ENCODE measurements around the gene BBS9.

BBS9 gene

DNA sequence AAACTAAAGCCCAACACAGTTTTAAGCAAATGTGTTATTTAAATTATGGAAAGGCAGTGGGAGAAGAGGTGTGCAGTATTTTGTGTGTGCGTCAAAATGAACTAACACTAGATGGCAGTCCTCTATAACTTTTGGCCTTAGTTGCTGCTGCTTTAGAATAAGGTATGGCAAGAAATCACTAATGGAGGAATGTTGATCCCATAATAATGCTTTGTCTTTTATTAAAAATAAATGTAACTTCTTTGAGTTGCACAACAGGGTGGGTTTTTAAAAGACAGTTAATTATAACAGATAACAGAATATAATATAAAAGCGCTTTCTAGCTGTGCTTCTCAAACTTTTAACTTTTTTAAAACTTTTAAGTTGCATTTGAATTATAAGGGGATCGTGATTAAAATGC, 56.4 kb downstream of the BBS9 start:
- Histone ChIP-seq H3K36me3 (ENCODE audit: control insufficient read depth, insufficient read depth, low read length) (no peaks in the 10 kb centered on the region), H3K4me3 (ENCODE audit: low read length) (no peak overlapping the region), H3K9ac (ENCODE audit: low read length) (no peak overlapping the region), H3K27me3 (ENCODE audit: control insufficient read depth, insufficient read depth, low read length) (no peaks in the 10 kb centered on the region), H3K9me3 (ENCODE audit: control insufficient read depth, low read length) (no peaks in the 10 kb centered on the region), H3K4me1 (ENCODE audit: control insufficient read depth, insufficient read depth, low read length) (no peaks in the 10 kb centered on the region)

- H3K9me3 ChIP-seq (ENCODE audit: control insufficient read depth, low read length), result no peaks in the 10 kb centered on the region
- no peak overlapping the region for H3K9ac ChIP-seq (ENCODE audit: low read length)
- no peaks in the 10 kb centered on the region for H3K4me1 ChIP-seq (ENCODE audit: control insufficient read depth, insufficient read depth, low read length)
- no peak overlapping the region for H3K4me3 ChIP-seq (ENCODE audit: low read length)
- H3K27me3 ChIP-seq (ENCODE audit: control insufficient read depth, insufficient read depth, low read length), result no peaks in the 10 kb centered on the region
- H3K36me3 ChIP-seq (ENCODE audit: control insufficient read depth, insufficient read depth, low read length), result no peaks in the 10 kb centered on the region
These were observed 56.8 kb downstream of the BBS9 start for GRCh38 chr7:33186192-33186591.

GRCh38 chr7:33190688-33191304, 61.4 kb downstream of the BBS9 start:
- H3K9ac ChIP-seq (ENCODE audit: low read length), result no peak overlapping the region
- no peaks in the 10 kb centered on the region for H3K36me3 ChIP-seq (ENCODE audit: control insufficient read depth, insufficient read depth, low read length)
- H3K27me3 ChIP-seq (ENCODE audit: control insufficient read depth, insufficient read depth, low read length), result no peaks in the 10 kb centered on the region
- H3K4me3 ChIP-seq (ENCODE audit: low read length), result no peak overlapping the region
- H3K4me1 ChIP-seq (ENCODE audit: control insufficient read depth, insufficient read depth, low read length), result no peaks in the 10 kb centered on the region
- no peaks in the 10 kb centered on the region for H3K9me3 ChIP-seq (ENCODE audit: control insufficient read depth, low read length)

DNA sequence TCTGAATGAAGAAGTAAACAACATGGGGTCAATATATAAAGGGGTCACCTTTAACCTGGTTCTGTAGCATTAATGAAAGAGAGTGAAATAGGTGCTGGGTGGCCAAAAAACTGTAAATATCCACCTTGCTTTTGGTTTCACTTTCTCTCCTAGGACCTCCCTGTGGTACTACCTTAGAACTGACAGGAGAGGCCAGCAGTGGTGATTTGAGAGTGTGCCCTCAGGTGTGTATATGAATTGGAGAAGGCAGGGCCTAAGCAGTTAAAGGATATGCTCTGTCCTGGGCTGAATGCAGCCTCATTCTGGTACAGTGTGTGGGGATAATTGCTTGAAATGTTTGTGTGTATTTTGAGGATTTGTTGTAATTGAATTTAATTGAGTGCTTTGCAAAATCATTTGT, 62.0 kb downstream of the BBS9 start:
- H3K36me3 ChIP-seq (ENCODE audit: control insufficient read depth, insufficient read depth, low read length), result no peaks in the 10 kb centered on the region
- H3K27me3 ChIP-seq (ENCODE audit: control insufficient read depth, insufficient read depth, low read length), result no peaks in the 10 kb centered on the region
- H3K9me3 ChIP-seq (ENCODE audit: control insufficient read depth, low read length), result no peaks in the 10 kb centered on the region
- H3K4me3 ChIP-seq (ENCODE audit: low read length), result no peak overlapping the region
- no peak overlapping the region for H3K9ac ChIP-seq (ENCODE audit: low read length)
- H3K4me1 ChIP-seq (ENCODE audit: control insufficient read depth, insufficient read depth, low read length), result no peaks in the 10 kb centered on the region

GRCh38 chr7:33192695-33193291, 63.4 kb downstream of the BBS9 start:
- Histone ChIP-seq H3K9me3 (ENCODE audit: control insufficient read depth, low read length) (no peaks in the 10 kb centered on the region), H3K9ac (ENCODE audit: low read length) (no peak overlapping the region), H3K27me3 (ENCODE audit: control insufficient read depth, insufficient read depth, low read length) (no peaks in the 10 kb centered on the region), H3K4me3 (ENCODE audit: low read length) (no peak overlapping the region), H3K36me3 (ENCODE audit: control insufficient read depth, insufficient read depth, low read length) (no peaks in the 10 kb centered on the region), H3K4me1 (ENCODE audit: control insufficient read depth, insufficient read depth, low read length) (no peaks in the 10 kb centered on the region)

DNA sequence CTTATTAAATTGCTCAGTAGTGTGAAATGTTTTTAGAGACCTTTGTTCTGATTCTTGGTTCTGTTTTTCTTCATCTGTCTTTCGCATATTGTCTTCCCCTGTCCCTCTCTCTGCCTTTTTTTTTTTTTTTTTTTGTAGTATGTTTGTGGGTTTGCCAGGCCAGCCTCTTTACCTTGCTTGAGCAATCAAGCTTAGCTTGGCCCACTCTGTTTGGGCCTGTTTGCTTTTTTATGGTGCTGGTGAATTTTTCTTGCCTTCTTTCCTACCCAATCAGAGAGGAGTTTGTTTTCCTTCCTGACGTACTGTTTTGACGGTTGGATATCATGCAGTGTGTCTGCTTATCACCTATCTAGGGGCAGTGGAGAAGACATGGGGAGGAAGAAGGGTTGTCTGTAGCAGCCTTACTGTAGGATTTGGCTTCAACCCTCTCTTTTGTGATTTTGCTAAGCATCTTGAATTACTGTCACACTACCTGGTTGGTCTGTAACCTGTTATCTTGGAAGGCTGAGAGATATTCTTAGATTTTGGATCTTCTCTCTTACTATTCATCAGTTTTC, 64.0 kb downstream of the BBS9 start:
- H3K27me3 ChIP-seq (ENCODE audit: control insufficient read depth, insufficient read depth, low read length), result no peaks in the 10 kb centered on the region
- H3K4me3 ChIP-seq (ENCODE audit: low read length), result no peak overlapping the region
- H3K4me1 ChIP-seq (ENCODE audit: control insufficient read depth, insufficient read depth, low read length), result no peaks in the 10 kb centered on the region
- no peaks in the 10 kb centered on the region for H3K36me3 ChIP-seq (ENCODE audit: control insufficient read depth, insufficient read depth, low read length)
- H3K9me3 ChIP-seq (ENCODE audit: control insufficient read depth, low read length), result no peaks in the 10 kb centered on the region
- H3K9ac ChIP-seq (ENCODE audit: low read length), result no peak overlapping the region

DNA sequence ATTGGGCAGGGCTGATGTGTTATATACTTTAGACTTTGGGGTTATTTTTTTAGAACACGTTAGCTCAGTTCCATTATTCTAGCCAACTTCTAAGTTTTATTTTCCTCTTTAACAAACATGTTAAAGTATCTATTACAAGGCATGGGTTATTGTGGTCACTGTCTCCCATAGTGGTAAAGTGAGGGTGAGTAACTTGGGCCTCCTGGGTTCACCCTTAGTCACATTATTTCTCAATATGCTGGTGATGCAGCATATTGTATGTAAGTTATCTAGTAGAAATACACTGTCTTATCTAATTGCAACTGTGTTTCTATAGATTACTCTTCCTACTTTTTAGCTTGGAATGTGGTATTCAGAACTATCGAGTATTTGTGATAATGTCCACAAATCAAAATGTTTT, 65.9 kb downstream of the BBS9 start:
- Histone ChIP-seq H3K9me3 (ENCODE audit: control insufficient read depth, low read length) (no peaks in the 10 kb centered on the region), H3K36me3 (ENCODE audit: control insufficient read depth, insufficient read depth, low read length) (no peaks in the 10 kb centered on the region)

DNA sequence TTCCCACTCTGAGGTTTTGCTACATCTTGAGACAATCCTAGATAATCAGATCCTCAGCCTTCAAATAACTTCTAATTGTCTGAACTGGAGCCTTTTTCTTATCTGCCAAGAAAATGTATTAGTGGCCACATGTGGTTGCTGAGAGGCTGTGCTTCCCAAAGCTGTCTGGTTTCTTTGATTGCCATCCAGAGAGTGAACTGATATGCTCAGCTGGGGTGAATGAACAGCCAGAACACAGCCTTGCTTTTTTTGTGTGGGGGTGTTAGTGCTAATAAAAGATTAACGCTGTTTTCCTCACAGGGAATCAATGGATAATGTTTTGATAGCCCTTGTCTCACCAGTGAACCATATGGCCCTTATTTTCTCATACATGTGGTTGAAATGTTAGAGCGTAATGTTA, 66.9 kb downstream of the BBS9 start:
- no peak overlapping the region for H3K9ac ChIP-seq (ENCODE audit: low read length)

More for the DNA sequence above, 65.9 kb downstream of the BBS9 start:
- Histone ChIP-seq H3K27me3 (ENCODE audit: control insufficient read depth, insufficient read depth, low read length) (no peaks in the 10 kb centered on the region), H3K4me3 (ENCODE audit: low read length) (no peak overlapping the region), H3K4me1 (ENCODE audit: control insufficient read depth, insufficient read depth, low read length) (no peaks in the 10 kb centered on the region), H3K9ac (ENCODE audit: low read length) (no peak overlapping the region)

DNA sequence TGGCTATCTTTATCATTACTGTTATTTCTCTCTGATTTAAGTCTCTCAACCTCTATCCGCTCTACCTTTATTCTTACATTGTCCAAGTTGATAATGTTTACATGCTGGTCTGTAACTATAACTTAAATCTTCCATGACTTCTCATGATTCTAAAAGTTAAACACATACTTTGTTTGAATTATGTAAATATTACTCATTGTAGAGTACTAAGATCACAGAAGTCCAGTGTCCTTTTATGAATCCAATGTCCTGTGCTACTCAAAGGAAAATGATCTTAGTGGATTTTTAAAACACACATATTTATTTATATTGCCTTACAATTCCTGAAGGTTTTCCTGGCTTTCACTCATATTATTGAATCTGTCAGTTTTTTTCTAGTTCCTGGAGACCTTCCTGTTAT, 70.9 kb downstream of the BBS9 start:
- Histone ChIP-seq H3K36me3 (ENCODE audit: control insufficient read depth, insufficient read depth, low read length) (no peaks in the 10 kb centered on the region), H3K9me3 (ENCODE audit: control insufficient read depth, low read length) (no peaks in the 10 kb centered on the region), H3K27me3 (ENCODE audit: control insufficient read depth, insufficient read depth, low read length) (no peaks in the 10 kb centered on the region), H3K4me1 (ENCODE audit: control insufficient read depth, insufficient read depth, low read length) (no peaks in the 10 kb centered on the region), H3K9ac (ENCODE audit: low read length) (no peak overlapping the region), H3K4me3 (ENCODE audit: low read length) (no peak overlapping the region)

More for the DNA sequence above, 66.9 kb downstream of the BBS9 start:
- H3K4me3 ChIP-seq (ENCODE audit: low read length), result no peak overlapping the region
- no peaks in the 10 kb centered on the region for H3K4me1 ChIP-seq (ENCODE audit: control insufficient read depth, insufficient read depth, low read length)
- no peaks in the 10 kb centered on the region for H3K36me3 ChIP-seq (ENCODE audit: control insufficient read depth, insufficient read depth, low read length)
- H3K9me3 ChIP-seq (ENCODE audit: control insufficient read depth, low read length), result no peaks in the 10 kb centered on the region
- H3K27me3 ChIP-seq (ENCODE audit: control insufficient read depth, insufficient read depth, low read length), result no peaks in the 10 kb centered on the region

GRCh38 chr7:33201821-33202220, 72.5 kb downstream of the BBS9 start:
- H3K36me3 ChIP-seq (ENCODE audit: control insufficient read depth, insufficient read depth, low read length), result no peaks in the 10 kb centered on the region
- no peak overlapping the region for H3K4me3 ChIP-seq (ENCODE audit: low read length)
- H3K9me3 ChIP-seq (ENCODE audit: control insufficient read depth, low read length), result no peaks in the 10 kb centered on the region
- no peaks in the 10 kb centered on the region for H3K4me1 ChIP-seq (ENCODE audit: control insufficient read depth, insufficient read depth, low read length)
- H3K27me3 ChIP-seq (ENCODE audit: control insufficient read depth, insufficient read depth, low read length), result no peaks in the 10 kb centered on the region
- no peak overlapping the region for H3K9ac ChIP-seq (ENCODE audit: low read length)

DNA sequence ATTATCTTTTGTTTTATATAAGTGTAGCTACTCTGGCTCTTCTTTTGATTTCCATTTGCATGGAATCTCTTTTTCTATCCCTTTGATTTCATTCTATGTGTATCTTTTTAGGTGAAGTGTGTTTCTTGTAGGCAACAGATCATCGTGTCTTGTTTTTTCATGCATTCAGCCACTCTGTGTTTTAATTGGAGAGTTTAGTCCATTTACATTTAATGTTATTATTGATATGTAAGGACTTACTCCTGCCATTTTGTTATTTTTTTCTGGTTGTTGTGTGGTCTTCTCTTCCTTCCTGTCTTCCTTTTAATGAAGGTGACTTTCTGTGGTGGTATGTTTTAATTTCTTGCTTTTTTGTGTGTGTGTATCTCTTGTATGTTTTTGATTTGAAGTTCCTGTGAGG, 81.6 kb downstream of the BBS9 start:
- H3K36me3 ChIP-seq (ENCODE audit: control insufficient read depth, insufficient read depth, low read length), result no peaks in the 10 kb centered on the region
- no peak overlapping the region for H3K9ac ChIP-seq (ENCODE audit: low read length)
- no peaks in the 10 kb centered on the region for H3K4me1 ChIP-seq (ENCODE audit: control insufficient read depth, insufficient read depth, low read length)
- H3K4me3 ChIP-seq (ENCODE audit: low read length), result no peak overlapping the region
- no peaks in the 10 kb centered on the region for H3K9me3 ChIP-seq (ENCODE audit: control insufficient read depth, low read length)
- H3K27me3 ChIP-seq (ENCODE audit: control insufficient read depth, insufficient read depth, low read length), result no peaks in the 10 kb centered on the region

DNA sequence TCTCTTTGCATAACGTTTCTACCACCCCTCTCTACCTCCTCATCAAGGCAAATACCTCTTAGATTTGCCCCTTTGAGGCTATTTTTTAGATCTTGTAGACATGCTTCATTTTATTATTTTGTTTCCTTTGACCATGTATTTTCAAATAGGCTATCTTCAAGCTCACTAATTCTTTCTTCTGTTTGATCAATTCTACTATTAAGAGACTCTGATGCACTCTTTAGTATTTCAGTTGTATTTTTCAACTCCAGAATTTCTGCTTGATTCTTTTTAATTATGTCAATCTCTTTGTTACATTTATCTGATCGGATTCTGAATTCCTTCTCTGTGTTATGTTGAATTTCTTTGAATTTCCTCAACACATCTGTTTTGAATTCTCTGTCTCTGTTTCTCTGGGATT, 82.8 kb downstream of the BBS9 start:
- no peaks in the 10 kb centered on the region for H3K36me3 ChIP-seq (ENCODE audit: control insufficient read depth, insufficient read depth, low read length)
- no peak overlapping the region for H3K4me3 ChIP-seq (ENCODE audit: low read length)
- H3K9me3 ChIP-seq (ENCODE audit: control insufficient read depth, low read length), result no peaks in the 10 kb centered on the region
- H3K4me1 ChIP-seq (ENCODE audit: control insufficient read depth, insufficient read depth, low read length), result no peaks in the 10 kb centered on the region
- H3K27me3 ChIP-seq (ENCODE audit: control insufficient read depth, insufficient read depth, low read length), result no peaks in the 10 kb centered on the region
- H3K9ac ChIP-seq (ENCODE audit: low read length), result no peak overlapping the region
